Glomerular endothelial cell (primary cell): Measurements from ENCODE around the gene MAP3K19. TPM values are rescaled to one million over a fixed set of nuclear protein-coding genes. Genes with fewer than 3 reads are reported as not detected.
"Not testable (repeated sequence)": the region's sequence is repeated elsewhere in the genome, so short reads cannot be mapped to it uniquely, and the experiment has no call there.

ENCODE experiments used
- DNase-seq: peaks from one replicate; pipeline ENCODE4 v3.0.0-alpha.2; 2011; ENCODE audit warnings: low read depth, low spot score; ENCODE audit errors: extremely low read depth
- total RNA-seq: library from RNA; depleted of rRNA; stranded (reverse); fragments of >200 nt; gene quantifications from 2 replicates; pipeline ENCODE4 v1.2.3, GENCODE V29; 2015

MAP3K19 gene
- total RNA-seq, 1 donor from 2014 or later, result not detected

GRCh38 chr2:134999521-134999920 lies 47.7 kb downstream of the MAP3K19 start:
- DNase-seq, result no peak

GRCh38 chr2:134988994-134989605 lies 58.1 kb downstream of the MAP3K19 start:
- no peak for DNase-seq

DNA sequence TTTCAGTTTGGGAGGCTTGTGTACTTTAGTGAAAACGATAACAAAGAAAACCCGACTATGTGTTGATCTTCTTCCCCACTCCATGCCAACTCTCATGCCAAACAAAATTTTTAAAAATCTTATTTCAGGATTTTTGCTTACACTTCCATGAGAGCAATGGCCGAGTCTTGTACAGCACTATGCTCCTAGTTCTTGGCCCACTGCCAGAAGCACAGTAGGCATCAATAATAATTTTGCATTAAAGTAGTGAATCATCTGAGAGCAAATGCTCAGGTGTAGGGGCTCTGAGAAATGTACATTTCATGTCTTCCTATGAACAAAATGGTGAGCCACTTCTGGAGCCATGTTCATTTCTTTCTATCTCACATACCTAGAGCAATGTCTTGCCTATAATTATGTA lies 62.2 kb downstream of the MAP3K19 start:
- no peak for DNase-seq

DNA sequence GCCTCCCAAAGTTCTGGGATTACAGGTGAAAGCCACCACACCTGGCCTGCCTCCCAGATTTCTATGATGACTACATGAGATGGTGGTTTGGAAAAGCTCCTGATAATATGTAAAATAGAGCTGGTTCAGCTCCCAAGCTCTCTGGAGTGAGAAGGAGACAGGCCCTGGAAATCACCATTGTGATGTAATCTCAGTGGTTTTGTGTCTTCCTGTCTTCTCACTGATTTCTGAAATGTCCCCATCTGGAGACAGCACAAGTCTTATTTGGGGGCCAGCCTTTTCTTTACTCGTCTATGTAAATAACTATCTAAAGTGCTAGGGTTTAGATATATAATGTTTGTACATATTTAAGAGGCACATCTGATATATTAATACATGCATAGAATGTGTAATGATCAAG lies 64.6 kb downstream of the MAP3K19 start:
- no peak for DNase-seq

DNA sequence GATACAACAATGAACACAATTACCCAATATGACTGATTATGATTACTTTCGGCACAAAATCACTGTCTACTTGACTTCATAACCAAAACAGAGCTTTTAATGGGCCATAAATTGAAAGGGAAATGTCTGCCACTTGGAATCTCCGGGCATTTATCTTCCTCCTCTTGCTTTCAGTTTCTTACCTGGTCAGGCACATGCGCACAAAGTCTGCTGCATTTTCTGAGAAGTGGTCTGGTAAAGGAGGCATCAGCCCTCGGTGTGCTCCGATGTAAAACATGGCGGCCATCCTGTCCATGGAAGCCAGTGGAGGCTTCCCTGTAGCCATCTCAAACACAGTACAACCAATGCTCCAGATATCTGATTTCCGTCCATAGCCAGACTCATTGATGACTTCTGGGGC lies 66.6 kb downstream of the MAP3K19 start:
- no peak for DNase-seq

DNA sequence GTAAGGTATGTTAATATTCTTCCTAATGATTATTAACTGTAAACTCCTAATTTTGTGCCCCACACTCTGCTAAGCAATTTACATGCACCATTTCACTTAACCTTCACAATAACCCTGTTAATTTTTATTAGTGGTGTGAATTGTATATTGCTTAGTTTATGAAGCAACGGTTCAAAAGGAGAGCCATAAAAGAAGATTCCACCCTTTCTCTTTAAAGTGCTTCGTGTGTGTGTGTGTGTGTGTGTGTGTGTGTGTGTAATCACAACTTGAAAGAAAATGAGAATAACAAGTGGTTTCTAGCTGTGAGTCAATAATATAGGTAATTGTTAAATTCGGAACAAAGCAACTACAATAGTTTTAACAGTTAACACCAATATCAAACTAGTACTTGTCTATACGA lies 68.0 kb downstream of the MAP3K19 start:
- DNase-seq, result no peak

- DNase-seq, result not testable (repeated sequence)
Observed at GRCh38 chr2:134977104-134977503, 70.1 kb downstream of the MAP3K19 start.

DNA sequence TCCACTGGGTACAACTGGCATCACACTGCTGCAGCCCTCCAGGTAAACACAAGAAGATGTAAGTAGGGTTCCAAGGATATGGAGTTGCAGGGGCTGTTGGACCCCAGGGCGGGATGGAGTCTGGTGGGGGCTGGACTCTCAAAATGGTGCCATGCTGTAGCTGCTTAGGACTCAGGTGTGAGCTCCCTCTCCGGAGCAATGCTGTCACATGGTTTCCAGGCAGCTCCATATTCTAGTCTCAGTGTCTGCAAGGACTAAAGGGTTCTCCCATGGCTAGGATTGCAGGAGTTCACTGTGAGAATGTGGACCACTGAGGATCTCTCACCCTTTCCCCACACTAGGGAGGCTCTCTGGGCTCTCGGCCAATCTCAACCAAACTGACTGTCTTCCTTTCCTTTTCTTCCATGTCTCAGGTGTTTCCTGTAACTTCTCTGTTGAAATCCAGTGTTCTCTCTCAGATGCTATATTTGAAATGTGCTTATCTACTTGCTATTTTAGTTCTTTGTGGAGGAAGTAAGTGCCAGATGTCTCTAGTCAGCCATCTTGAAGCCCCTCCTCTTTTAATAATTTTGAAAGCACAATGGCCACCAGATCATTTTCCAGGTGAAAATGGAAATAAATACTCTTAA lies 71.1 kb downstream of the MAP3K19 start:
- peak; percentile 45 for DNase-seq

DNA sequence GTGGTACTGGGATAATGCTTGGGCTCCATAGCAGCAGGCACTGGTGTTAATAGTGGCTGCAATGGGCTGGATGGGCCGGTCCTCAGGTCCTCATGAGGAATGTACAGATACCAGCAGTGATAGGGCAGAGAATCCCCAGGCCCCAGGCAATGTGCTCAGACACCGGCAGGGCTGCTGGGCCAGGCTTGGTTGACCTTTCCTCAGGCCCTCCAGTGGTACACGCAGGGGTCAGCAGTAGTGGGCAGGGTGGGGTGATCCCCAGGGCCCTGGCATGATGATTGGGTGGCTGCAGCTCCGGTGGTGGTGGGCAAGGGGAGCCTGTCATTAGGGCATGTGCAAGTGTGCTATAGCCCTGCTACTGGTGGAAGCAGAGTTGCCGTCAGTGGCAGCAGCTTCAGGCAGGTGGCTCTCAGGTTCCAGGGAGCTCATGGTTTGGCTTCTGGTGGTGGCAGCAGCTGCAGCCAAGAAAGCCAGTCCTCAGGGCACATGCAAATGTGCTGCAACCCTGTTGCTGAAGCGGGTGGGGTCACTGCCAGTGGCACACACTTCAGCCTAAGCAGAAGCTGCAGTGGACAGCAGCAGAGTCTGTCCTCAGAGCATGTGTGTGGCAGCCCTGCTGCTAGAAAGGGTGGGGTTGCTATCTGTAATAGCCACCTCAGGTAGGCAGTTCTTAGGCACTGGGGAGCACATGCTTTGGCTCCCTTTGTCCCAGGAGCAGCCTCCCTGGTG lies 71.8 kb downstream of the MAP3K19 start:
- DNase-seq, result no peak

- no peak for DNase-seq
Observed at GRCh38 chr2:134973241-134974138, 73.8 kb downstream of the MAP3K19 start.

DNA sequence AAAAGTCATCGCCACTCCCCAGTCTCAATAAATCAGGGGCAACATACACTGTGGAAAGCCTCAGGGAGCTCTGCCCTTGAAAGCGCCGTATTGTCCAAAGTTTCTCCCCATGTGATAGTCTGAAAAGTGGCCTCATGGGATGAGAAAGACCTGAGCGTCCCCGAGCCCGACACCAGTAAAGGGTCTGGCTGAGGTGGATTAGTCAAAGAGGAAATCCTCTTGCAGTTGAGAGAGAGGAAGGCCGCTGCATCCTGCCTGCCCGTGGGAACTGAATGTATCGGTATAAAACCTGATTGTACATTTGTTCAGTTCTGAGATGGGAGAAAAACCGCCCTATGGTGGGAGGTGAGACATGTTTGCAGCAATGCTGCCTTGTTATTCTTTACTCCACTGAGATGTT lies 80.1 kb downstream of the MAP3K19 start:
- peak; percentile 61 for DNase-seq

DNA sequence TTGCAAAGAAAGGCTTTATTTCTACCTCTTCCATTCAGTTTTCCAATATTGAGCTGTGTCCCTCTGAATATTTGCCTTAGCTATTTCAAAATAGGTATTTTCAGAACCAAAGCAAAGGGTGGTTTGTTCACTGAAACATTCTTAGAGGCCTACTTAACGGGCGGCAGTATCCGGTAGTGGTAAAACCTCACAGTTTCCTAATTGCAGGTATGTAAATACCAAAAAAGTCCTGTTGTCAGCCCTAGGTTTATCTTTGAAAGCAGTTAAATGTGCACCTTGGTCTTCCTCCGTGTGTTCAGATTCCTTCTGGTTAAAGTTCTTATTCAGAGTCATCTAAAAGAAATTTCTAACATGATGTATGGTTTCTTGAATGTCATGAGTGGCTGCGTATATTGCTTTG lies 89.8 kb downstream of the MAP3K19 start:
- DNase-seq, result no peak

DNA sequence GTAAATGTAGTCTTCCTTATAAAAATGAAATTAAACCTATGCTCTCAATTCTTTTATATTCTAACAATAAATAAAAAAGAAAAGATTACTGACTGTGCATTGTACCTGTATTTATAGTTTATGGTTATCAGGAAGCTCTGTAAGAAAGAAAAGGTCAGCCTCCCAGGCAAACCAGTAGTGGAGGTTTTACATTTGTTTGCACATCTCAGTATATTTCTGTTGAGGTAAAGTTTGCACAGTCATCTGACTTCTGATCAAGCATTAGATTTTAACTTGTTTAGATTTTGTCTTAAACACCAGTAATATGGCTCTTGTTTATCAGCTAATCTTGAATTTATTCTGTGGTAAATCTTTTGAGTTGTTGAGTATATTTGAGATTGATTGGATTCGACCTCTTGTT lies 91.5 kb downstream of the MAP3K19 start:
- DNase-seq, result no peak

GRCh38 chr2:134954065-134954464 lies 93.2 kb downstream of the MAP3K19 start:
- no peak for DNase-seq

GRCh38 chr2:134952608-134953007 lies 94.6 kb downstream of the MAP3K19 start:
- DNase-seq, result no peak

DNA sequence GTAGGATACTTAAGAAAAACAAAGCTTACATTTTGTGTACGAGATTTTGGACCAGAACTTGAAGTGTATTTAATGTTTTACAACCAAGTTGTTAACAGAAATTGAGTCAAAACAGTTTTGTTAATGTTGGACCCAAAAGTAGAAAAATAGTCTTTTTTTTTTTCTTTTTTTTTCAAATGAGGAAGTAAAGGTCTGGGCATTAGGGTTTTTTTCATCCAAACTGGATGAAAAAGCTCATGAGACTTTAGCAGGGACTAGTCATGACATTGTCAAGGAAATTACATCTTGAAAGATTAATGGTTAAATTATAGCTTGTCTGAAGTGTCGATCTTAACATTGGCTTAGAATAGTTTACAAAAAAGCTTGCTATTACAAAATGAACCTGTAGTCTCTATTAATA lies 96.4 kb downstream of the MAP3K19 start:
- DNase-seq, result no peak

DNA sequence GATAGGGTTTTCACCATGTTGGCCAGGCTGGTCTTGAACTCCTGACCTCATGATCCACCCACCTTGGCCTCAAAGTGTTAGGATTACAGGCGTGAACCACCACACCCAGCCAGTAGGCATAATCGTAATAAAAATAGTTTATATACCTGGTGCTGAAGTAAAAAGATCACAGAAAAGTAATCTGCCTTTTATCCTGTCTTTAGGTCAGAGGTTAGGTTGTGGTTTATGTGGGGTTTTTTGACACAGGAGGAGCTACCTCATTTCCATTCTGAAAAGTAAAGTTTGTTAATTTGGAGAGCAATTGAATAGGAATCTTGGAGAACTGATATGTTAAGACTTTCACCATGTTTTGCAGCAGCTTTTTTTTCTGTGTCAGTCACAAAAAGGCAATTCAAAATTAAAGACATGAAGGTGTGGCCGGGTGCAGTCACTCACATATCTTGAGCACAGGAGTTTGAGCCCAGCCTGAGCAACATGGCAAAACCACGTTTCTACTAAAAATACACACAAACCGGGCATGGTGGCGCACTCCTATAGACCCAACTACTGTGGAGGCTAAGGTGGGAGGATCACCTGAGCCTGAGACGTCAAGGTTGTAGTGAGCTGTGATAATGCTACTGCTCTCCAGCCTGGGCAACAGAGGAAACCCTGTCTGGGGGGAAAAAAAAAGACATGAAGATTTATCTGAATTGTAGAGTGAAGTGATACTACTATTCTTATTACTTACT lies 97.1 kb downstream of the MAP3K19 start:
- DNase-seq, result no peak

- DNase-seq, result no peak
Observed at GRCh38 chr2:134946073-134946472, 101.2 kb downstream of the MAP3K19 start.

- no peak for DNase-seq
Observed at GRCh38 chr2:134944975-134945374, 102.3 kb downstream of the MAP3K19 start.

DNA sequence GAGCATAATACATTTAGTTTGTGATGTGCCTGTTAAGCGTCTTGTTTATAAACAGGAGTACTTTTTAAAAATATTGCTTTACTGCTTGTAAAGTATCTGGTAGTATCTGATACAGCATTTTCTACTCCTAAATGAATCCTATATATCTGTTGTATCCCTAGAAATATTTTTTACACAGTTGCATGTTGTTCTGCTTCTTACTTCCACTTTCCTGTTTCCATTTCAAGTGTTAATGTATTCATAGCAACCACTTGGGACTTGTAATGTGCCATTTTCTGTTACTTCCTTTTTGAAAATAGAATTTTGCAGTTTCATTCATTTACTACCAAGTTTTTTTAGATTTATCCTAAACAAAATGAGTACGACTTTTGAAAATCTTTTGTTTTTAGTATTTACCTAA lies 103.7 kb downstream of the MAP3K19 start:
- DNase-seq, result no peak
